Activated CD8-positive, alpha-beta memory T cell treated with anti-CD3 and anti-CD28 coated beads, Interleukin-2, amount 50 U/mL, for 24 hours (primary cell): Measurements from ENCODE around the gene ALK.
"Not testable (repeated sequence)": the region's sequence is repeated elsewhere in the genome, so short reads cannot be mapped to it uniquely, and the experiment has no call there.

Source experiments
- DNase-seq: peaks from one replicate; pipeline ENCODE4 v3.0.0-alpha.2; 2020; ENCODE audit errors: extremely low read depth

ALK gene

DNA sequence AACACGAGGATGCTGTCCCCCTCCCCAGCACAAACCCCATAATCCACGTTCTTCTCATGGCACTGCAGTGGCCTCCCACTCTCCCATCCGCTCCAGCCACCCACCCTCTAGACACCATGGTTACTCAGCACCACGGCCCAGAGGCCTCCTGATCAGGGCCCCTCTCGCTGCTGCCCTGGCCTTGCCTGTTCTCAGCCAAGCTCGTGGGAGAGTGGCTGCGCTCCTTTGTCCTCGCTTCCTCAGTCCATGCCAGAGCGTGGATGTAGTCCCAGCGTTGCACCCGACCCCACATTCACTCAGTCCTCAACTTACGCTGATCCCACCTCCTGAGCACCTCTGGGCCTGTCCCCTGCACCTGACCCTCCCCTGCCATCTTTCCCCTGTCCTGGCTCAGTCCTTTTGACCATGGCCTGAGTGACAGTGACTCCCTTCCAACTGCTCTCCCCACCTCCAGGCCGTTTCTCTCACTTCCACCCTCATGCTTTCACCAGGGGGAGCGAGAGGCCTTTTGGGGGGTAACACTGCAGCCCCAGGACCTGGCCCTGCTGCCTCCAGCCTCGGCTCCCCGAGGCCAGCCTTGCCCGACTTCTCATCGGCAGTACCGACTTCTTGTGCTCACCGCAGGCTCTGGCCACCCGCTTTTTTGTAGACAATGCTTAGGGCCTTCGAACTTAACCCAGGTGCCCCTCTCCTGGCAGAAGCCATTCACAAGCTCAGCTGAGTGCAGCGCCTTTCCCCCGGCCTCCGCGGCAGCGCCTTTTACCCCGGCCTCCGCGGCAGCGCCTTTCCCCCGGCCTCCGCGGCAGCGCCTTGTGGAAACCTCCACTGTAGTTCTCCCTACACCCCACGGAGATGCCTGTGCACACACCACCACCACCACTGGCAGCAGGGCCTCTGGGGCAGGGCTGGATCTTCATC lies 674.7 kb downstream of the ALK start:
- no peak for DNase-seq

DNA sequence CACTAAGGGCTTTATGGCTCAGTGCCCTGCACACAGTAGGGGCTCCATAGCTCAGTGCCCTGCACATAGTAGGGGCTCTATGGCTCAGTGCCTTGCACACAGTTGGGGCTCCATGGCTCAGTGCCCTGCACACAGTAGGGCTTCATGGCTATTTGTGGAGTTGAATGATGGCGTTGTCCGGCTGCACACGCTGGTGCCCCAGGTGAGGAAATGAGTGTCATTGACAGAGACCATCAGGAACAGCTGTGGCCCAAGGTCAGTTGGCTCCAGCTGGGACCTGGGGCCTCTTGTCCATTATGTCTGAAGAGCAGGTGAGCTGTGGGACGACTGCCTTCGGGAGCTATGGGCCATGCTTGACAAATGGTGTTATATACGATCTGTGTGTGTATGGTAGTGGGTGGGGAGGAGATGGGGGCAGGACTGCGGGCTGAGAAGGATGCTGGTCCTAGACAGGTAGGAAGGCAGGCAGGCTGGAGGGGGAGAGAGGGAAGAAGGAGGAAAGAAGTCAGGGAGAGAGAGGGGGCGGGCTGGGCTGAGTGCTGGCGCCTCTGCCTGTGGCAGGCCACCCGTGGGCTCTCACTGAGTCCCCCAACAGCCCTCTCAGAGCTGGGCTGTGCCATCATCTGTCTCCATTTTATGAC lies 675.5 kb downstream of the ALK start:
- no peak for DNase-seq

- DNase-seq: not testable (repeated sequence)
Observed at GRCh38 chr2:29245035-29245741, 676.2 kb downstream of the ALK start.

- DNase-seq: no peak
Observed at GRCh38 chr2:29242621-29243375, 678.6 kb downstream of the ALK start.

DNA sequence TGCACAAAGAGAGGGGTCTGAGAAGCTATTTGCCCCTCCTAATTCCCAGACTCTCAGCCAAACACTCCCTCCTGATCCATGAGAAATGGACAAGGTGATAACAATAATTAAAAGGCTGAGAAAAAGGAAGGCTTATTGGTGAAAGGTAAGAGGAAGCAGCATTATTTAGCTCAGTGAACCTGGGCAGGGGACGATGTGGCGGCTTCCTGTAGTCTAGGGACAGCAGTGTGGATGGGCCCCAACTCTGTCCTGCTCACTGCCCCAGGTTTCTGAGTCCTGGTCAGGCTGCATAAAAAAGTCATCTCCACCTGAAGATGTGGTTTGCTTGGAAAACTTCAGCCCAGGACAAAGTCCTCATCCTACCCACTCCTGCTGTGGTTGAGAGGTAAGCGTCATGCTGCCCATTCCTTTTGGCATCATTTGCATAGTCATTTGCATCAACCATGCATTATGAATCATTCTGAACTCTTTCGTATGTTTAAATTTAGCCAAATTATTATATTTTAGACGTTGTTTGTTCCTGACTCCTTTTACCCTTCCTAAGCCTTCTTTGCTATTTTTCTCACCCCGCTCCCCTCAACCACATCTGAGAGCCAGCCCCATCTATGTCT lies 679.3 kb downstream of the ALK start:
- DNase-seq: no peak

GRCh38 chr2:29241341-29241740 lies 680.0 kb downstream of the ALK start:
- DNase-seq: no peak

GRCh38 chr2:29240601-29241000 lies 680.8 kb downstream of the ALK start:
- no peak for DNase-seq

GRCh38 chr2:29239209-29239960 lies 682.0 kb downstream of the ALK start:
- DNase-seq: no peak

GRCh38 chr2:29238497-29238896 lies 682.9 kb downstream of the ALK start:
- no peak for DNase-seq

- no peak for DNase-seq
Observed at GRCh38 chr2:29236074-29236473, 685.3 kb downstream of the ALK start.

GRCh38 chr2:29235411-29235810 lies 686.0 kb downstream of the ALK start:
- no peak for DNase-seq

DNA sequence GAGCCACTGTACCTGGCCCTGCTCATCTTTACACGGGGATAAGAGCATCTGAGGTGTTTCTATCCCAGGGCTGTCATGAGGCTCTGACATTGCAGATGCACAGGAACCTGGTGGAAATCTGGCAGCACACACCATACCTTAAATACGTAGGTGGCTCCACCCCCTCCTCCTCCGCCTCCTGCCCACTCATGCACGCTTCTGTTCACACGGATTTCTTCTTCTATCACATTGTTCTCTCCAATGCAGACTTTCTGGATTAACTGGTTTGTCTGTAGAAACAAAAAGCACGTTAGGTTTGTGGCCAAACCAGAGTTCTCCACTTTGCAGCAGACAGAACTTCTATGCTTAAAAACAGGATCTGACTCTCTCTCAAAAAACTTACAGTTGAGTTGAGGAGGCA lies 688.0 kb downstream of the ALK start:
- no peak for DNase-seq

GRCh38 chr2:29232041-29232440 lies 689.3 kb downstream of the ALK start:
- DNase-seq: no peak

GRCh38 chr2:29229640-29230039 lies 691.7 kb downstream of the ALK start:
- DNase-seq: no peak

DNA sequence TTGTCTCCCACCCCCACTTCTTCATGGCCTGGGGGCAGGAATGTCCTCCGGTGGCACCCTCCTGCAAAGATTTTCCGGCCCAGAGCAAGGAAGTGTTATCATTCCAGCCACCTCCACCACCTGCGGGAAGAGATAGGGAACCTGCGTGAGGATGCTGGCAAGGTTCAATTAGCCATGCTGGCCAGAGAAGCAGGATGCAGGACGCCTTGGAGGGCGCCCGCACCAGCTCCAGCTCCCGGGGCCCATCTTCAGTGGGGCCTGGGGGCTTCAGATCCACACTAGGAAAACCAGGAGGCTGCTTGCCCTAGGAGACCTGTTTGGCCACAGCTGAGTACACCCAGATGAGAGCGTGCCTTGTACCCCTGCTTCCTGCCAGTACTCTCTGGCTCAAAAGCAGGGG lies 692.4 kb downstream of the ALK start:
- no peak for DNase-seq

- DNase-seq: no peak
Observed at GRCh38 chr2:29227935-29228675, 693.3 kb downstream of the ALK start.

DNA sequence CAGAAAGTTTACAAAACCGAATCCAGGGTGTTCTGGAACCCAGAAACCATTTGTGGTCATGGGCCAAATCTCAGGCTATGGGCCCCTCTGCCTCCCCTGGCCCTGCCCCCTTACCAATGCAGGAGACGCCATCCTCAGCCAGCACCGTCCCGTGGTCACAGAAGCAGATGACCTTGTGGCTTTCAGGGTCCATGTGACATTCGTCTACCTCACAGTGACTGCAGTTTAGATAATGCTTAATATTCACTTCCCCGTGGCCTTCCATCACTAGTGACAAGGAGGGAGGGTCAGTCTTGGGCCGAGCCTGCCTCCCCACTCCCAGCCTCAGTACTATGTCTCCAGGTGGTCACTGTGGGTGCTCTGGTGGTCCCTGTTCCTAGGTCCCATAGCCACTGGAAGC lies 694.6 kb downstream of the ALK start:
- no peak for DNase-seq

DNA sequence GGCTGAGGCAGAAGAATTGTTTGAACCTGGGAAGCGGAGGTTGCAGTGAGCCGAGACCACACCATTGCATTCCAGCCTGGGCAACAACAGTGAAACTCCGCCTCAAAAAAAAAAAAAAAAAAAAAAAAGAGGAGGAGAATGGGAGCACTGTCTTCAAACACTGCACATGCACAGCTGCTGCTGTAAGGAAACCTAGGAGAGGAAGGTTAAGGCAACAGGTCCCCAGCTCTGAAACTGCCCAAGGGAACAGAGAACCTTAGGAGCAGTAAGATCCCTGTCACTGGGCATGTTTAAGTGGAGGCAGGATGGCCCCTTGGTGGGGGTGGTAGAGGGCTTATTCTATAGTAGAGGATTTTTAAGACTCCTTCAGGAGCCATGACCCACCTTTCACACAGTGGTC lies 695.0 kb downstream of the ALK start:
- no peak for DNase-seq

DNA sequence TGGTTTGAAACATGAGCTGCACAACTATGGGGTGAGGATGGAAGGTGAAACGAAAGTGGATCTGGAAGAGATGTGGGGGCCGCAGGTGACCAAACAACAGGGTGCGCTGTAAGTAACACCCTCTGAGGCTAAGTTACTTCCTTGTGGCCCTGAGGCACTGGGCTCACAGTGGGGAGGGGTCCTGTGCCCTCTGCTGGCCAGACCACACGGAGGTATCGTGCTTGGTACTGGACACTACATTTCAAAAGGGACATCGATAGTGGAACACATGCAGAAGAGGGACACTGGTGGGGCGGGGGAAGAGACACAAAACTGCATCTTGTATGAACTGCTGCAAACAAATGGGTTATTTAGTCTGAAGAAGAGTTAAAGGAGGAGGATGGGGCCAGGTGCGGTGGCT lies 695.6 kb downstream of the ALK start:
- DNase-seq: no peak
